Endothelial cell of umbilical vein (primary cell): ENCODE measurements around the gene AUTS2. TPM values are rescaled to one million over a fixed set of nuclear protein-coding genes. Genes with fewer than 3 reads are reported as not detected.

Experiments used
- BruUV-seq: library from RNA; stranded (reverse); fragments of 400-500 nt; replicated peaks from 2 replicates; lab custom pipeline; 2021; lab: Mats Ljungman, UMichigan
- CTCF ChIA-PET: fragments of 300-600, 350-600 bp; sonication (Branson Sonifier 250); formaldehyde crosslinking; loops from one replicate; lab custom pipeline; 2021; ENCODE audit warnings: antibody characterized with exemption, inconsistent platforms; lab: Charles Lee
- POLR2A ChIA-PET: fragments of 300-600, 350-600 bp; sonication (Branson Sonifier 250); formaldehyde crosslinking; loops from one replicate; lab custom pipeline; 2021; ENCODE audit warnings: antibody characterized with exemption, inconsistent platforms; lab: Charles Lee
- DNase-seq: peaks from one replicate; pipeline ENCODE4 v3.0.0-alpha.2; 2011; ENCODE audit warnings: low read depth, low spot score
- FAIRE-seq: peaks from 2 replicates; lab custom pipeline; 2011; peaks lifted over from hg19 to GRCh38; lab: Jason Lieb, UNC
- H2AFZ ChIP-seq: 2 replicates; pipeline ENCODE4 v1.6.0; 2012; ENCODE audit warnings: low read depth, low read length, control low read depth, inconsistent platforms
- H3K27ac ChIP-seq: 2 replicates; pipeline ENCODE4 v1.5.1; 2011; ENCODE audit warnings: low read depth, mild to moderate bottlenecking, control low read depth, low read length, moderate library complexity; ENCODE audit not compliant: insufficient read depth
- H3K27me3 ChIP-seq, 2 experiments: 2 replicates each; pipeline versions ENCODE4 v1.6.0 to v1.6.1; 2011; ENCODE audit warnings: low read length in 2 of 2, mixed read lengths in 1 of 2; ENCODE audit not compliant: control insufficient read depth in 2 of 2, insufficient read depth in 2 of 2
- H3K36me3 ChIP-seq, 2 experiments: 2 replicates in 1 of 2; 3 replicates in 1 of 2; pipeline ENCODE4 v1.5.1; 2011; ENCODE audit warnings: low read length in 2 of 2, mild to moderate bottlenecking in 1 of 2, moderate library complexity in 1 of 2; ENCODE audit not compliant: control insufficient read depth in 2 of 2, insufficient read depth in 2 of 2; ENCODE audit errors: extremely low read depth in 1 of 2
- H3K4me1 ChIP-seq: 3 replicates; pipeline ENCODE4 v1.5.1; 2011; ENCODE audit warnings: mild to moderate bottlenecking, low read length; ENCODE audit not compliant: control insufficient read depth, insufficient read depth; ENCODE audit errors: extremely low read depth
- H3K4me2 ChIP-seq: 2 replicates; pipeline ENCODE4 v1.6.1; 2011; ENCODE audit warnings: low read length, control low read depth, mixed read lengths; ENCODE audit not compliant: insufficient read depth
- H3K4me3 ChIP-seq, 3 experiments: fragments of 200-600 bp in 1 of 3; sonication (generic), shearing (Covaris generic) in 1 of 3; replicated peaks in 1 of 3; 2 replicates each; pipeline ENCODE4 v1.5.1; 2011 to 2016; ENCODE audit warnings: control low read depth in 3 of 3, low read length in 3 of 3, mild to moderate bottlenecking in 2 of 3, inconsistent platforms in 1 of 3, low read depth in 1 of 3, moderate library complexity in 1 of 3; ENCODE audit not compliant: insufficient read depth in 1 of 3
- H3K79me2 ChIP-seq: 2 replicates; pipeline ENCODE4 v1.6.0; 2012; ENCODE audit warnings: low read length, inconsistent platforms; ENCODE audit not compliant: control insufficient read depth, insufficient read depth
- H3K9ac ChIP-seq: replicated peaks from 2 replicates; pipeline ENCODE3; 2011; ENCODE audit warnings: low read length, control low read depth; ENCODE audit not compliant: insufficient read depth; ENCODE audit errors: extremely low read depth
- H3K9me1 ChIP-seq: replicated peaks from 3 replicates; pipeline ENCODE4 v1.6.0; 2011; ENCODE audit warnings: mild to moderate bottlenecking, low read length; ENCODE audit not compliant: control insufficient read depth, insufficient read depth; ENCODE audit errors: extremely low read depth
- H3K9me3 ChIP-seq: replicated peaks from 2 replicates; pipeline ENCODE4 v1.5.1; 2012; ENCODE audit warnings: low read length, inconsistent platforms; ENCODE audit not compliant: control insufficient read depth, insufficient read depth
- H4K20me1 ChIP-seq: replicated peaks from 2 replicates; pipeline ENCODE3; 2011; ENCODE audit warnings: mild to moderate bottlenecking, low read length; ENCODE audit not compliant: control insufficient read depth, insufficient read depth; ENCODE audit errors: extremely low read depth
- EZH2 ChIP-seq: IDR thresholded peaks from 2 replicates; pipeline ENCODE4 v1.6.1; 2012; ENCODE audit warnings: borderline replicate concordance, low read depth, mild to moderate bottlenecking, moderate library complexity, low read length, inconsistent platforms; ENCODE audit not compliant: severe bottlenecking
- FOS ChIP-seq: IDR thresholded peaks from 2 replicates; pipeline ENCODE4 v1.6.1; 2011; ENCODE audit warnings: mild to moderate bottlenecking, low read length, moderate library complexity, borderline replicate concordance; ENCODE audit not compliant: insufficient read depth
- GATA2 ChIP-seq: IDR thresholded peaks from 2 replicates; pipeline ENCODE4 v1.7.0; 2011; ENCODE audit warnings: low read depth, mild to moderate bottlenecking, moderate library complexity, mixed read lengths, low read length; ENCODE audit not compliant: insufficient read length, insufficient read depth
- JUN ChIP-seq: IDR thresholded peaks from 2 replicates; pipeline ENCODE4 v1.6.1; 2011; ENCODE audit warnings: borderline replicate concordance, low read depth; ENCODE audit not compliant: insufficient read length, insufficient read depth
- MYC ChIP-seq: IDR thresholded peaks from one replicate; pipeline ENCODE4 v1.6.1; 2011; ENCODE audit warnings: mild to moderate bottlenecking, low read depth, low read length
- POLR2A ChIP-seq: IDR thresholded peaks from 2 replicates; pipeline ENCODE4 v1.6.1; 2012; ENCODE audit warnings: low read depth, mild to moderate bottlenecking, control low read depth, low read length
- POLR2AphosphoS5 ChIP-seq: IDR thresholded peaks from 2 replicates; pipeline ENCODE4 v1.6.1; 2012; ENCODE audit warnings: low read depth, mild to moderate bottlenecking, control low read depth, low read length, moderate library complexity; ENCODE audit not compliant: insufficient read depth
- dilution Hi-C: fragments of 300-500 bp; cut with MboI; formaldehyde crosslinking; loops from one replicate; pipeline ENCODE4 v1.15.0; 2019; ENCODE audit warnings: low sequenced_read_pairs; ENCODE audit not compliant: extremely low pct_ligation_motif_present
- intact Hi-C: fragments of 100-400 bp; cut with micrococcal nuclease; formaldehyde crosslinking; loops from one replicate; pipeline ENCODE4 v1.10.0; 2022
- polyA plus RNA-seq, 4 experiments: library from polyadenylated mRNA; depleted of rRNA in 3 of 4; stranded (reverse) in 3 of 4; unstranded in 1 of 4; fragments of >200 nt; gene quantifications; 2 replicates each; pipeline versions ENCODE4 v1.2.1 to v1.2.3, GENCODE V29; 2011 to 2012; ENCODE audit warnings: missing spikeins in 1 of 4
- total RNA-seq: library from RNA; stranded (reverse); gene quantifications from 2 replicates; pipeline ENCODE4 v1.2.3, GENCODE V29; 2021
- TF ChIP-seq, protein P1 (sequence below): IDR thresholded peaks from 2 replicates; pipeline ENCODE4 v1.6.1; 2011; ENCODE audit not compliant: insufficient read depth, insufficient read length
- TF ChIP-seq, protein P2 (sequence below), 2 donors: IDR thresholded peaks; 1 replicate in 1 of 2; 2 replicates in 1 of 2; pipeline ENCODE4 v1.5.1; 2011; ENCODE audit warnings: low read length in 2 of 2, mild to moderate bottlenecking in 2 of 2, moderate library complexity in 2 of 2, control low read depth in 1 of 2, inconsistent platforms in 1 of 2, low read depth in 1 of 2; ENCODE audit not compliant: insufficient read depth in 1 of 2; ENCODE audit errors: extremely low read depth in 1 of 2

AUTS2 gene
- total and polyA plus RNA-seq, 2 donors (not counting 3 experiments of a cell fraction or from before 2014, with no cell fraction given) = 0.59 to 8.0 TPM

DNA sequence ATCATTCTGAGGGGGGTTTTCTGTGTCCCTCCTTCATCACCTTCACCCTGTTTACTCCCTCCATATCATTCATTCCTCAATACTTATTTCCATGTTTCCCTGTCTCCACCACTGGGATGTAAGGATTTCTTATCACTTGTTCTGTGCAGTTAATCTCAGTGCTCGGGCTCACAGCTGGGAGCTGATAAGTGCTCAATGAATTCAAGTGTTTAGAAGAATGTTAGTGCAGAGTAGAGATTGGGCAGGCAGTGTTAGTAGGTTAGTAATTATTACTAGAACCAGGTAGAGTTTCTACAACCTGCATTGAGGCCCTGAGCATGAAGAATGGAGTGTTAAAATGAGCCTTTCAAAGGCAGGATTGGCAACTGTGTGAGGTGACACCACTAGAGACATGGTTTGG is 458.1 kb downstream of the AUTS2 start:
- intact Hi-C loops (no loop called here), dilution Hi-C loops (no loop called here)
- Histone ChIP-seq H3K36me3 (no peaks in the 10 kb centered on the region), H3K27ac (no peak overlapping the region), H3K27me3 (no peaks in the 10 kb centered on the region), H3K4me1 (no peaks in the 10 kb centered on the region), H3K9me1 (no peaks in the 10 kb centered on the region), H3K4me2 (no peak overlapping the region), H3K9ac (no peak overlapping the region), H3K4me3 (no peak overlapping the region), H4K20me1 (no peaks in the 10 kb centered on the region), H2AFZ (no peak overlapping the region), H3K79me2 (no peaks in the 10 kb centered on the region), H3K9me3 (no peaks in the 10 kb centered on the region)
- ChIA-PET POLR2A (no interaction called here), CTCF (no interaction called here)
- TF ChIP-seq, protein P1, sequence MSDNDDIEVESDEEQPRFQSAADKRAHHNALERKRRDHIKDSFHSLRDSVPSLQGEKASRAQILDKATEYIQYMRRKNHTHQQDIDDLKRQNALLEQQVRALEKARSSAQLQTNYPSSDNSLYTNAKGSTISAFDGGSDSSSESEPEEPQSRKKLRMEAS = no peak
- no peak for TF ChIP-seq EZH2
- no peak for TF ChIP-seq POLR2A
- TF ChIP-seq MYC = no peak
- TF ChIP-seq POLR2AphosphoS5 = no peak
- TF ChIP-seq GATA2 = no peak
- TF ChIP-seq, protein P2, sequence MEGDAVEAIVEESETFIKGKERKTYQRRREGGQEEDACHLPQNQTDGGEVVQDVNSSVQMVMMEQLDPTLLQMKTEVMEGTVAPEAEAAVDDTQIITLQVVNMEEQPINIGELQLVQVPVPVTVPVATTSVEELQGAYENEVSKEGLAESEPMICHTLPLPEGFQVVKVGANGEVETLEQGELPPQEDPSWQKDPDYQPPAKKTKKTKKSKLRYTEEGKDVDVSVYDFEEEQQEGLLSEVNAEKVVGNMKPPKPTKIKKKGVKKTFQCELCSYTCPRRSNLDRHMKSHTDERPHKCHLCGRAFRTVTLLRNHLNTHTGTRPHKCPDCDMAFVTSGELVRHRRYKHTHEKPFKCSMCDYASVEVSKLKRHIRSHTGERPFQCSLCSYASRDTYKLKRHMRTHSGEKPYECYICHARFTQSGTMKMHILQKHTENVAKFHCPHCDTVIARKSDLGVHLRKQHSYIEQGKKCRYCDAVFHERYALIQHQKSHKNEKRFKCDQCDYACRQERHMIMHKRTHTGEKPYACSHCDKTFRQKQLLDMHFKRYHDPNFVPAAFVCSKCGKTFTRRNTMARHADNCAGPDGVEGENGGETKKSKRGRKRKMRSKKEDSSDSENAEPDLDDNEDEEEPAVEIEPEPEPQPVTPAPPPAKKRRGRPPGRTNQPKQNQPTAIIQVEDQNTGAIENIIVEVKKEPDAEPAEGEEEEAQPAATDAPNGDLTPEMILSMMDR (IDR thresholded peaks at IDR 0.05; ENCODE audit: extremely low read depth in 1 of 2, insufficient read depth in 1 of 2, low read depth in 1 of 2, low read length in 2 of 2) = no peak
- no peak for TF ChIP-seq JUN
- TF ChIP-seq FOS = no peak
- DNase-seq (no peak), FAIRE-seq (no peak)
- BruUV-seq = no TSS peak
